GM23338 (cell line): Measurements from ENCODE around the gene PALS2.

Experiments used
- CREB1 ChIP-seq: fragments of 250-450 bp; sonication (Bioruptor Pico); IDR thresholded peaks from 2 replicates; pipeline ENCODE4 v1.5.0; 2020; ENCODE audit warnings: low read depth, mild to moderate bottlenecking, moderate library complexity
- CTCF ChIP-seq, 2 experiments: fragments of 200-600 bp in 1 of 2; sonication (generic) in 1 of 2; conservative IDR thresholded peaks; 2 replicates each; pipeline versions ENCODE4 v1.5.1 to v1.6.1; 2016 to 2017; ENCODE audit warnings: antibody characterized with exemption in 2 of 2, low read depth in 2 of 2, mild to moderate bottlenecking in 2 of 2, moderate library complexity in 1 of 2
- EZH2 ChIP-seq: fragments of 200-600 bp; sonication (generic); IDR thresholded peaks from one replicate; pipeline ENCODE4 v1.8.0; 2017; ENCODE audit warnings: antibody characterized with exemption, mild to moderate bottlenecking, low read depth; ENCODE audit not compliant: unreplicated experiment
- EZH2phosphoT487 ChIP-seq: fragments of 200-600 bp; sonication (generic); IDR thresholded peaks from one replicate; pipeline ENCODE4 v1.8.1; 2018; ENCODE audit warnings: antibody characterized with exemption; ENCODE audit not compliant: unreplicated experiment
- JUNB ChIP-seq: IDR thresholded peaks from one replicate; pipeline ENCODE4 v1.6.1; 2016; ENCODE audit warnings: antibody characterized with exemption; ENCODE audit not compliant: unreplicated experiment
- REST ChIP-seq: IDR thresholded peaks from one replicate; pipeline ENCODE4 v1.6.1; 2018; ENCODE audit warnings: antibody characterized with exemption; ENCODE audit not compliant: unreplicated experiment

- TF ChIP-seq CREB1, result no peak
- TF ChIP-seq CTCF (conservative IDR thresholded peaks at IDR 0.05; ENCODE audit: low read depth in 2 of 2), result no peak
- no peak for TF ChIP-seq JUNB
- no peak for TF ChIP-seq EZH2
- no peak for TF ChIP-seq EZH2phosphoT487
- TF ChIP-seq REST, result no peak
Measured at GRCh38 chr7:24597014-24597413, 23.8 kb downstream of the PALS2 start.
